Left lobe of liver (tissue), 2 donors: ENCODE results near the gene FAM81B. TPM values are rescaled to one million over a fixed set of nuclear protein-coding genes. Genes with fewer than 3 reads are reported as not detected.

Source experiments
- ATAC-seq: fragments of 200-7000 bp; cut with Tn5 transposase; one replicate; pipeline ENCODE4 v1.9.1; 2020; ENCODE audit warnings: mild to moderate bottlenecking, moderate library complexity
- DNase-seq: peaks from one replicate; pipeline ENCODE4 v3.0.0-alpha.2; 2020; ENCODE audit warnings: low spot score
- total RNA-seq: library from RNA; stranded (reverse); gene quantifications from one replicate; pipeline ENCODE4 v1.2.1, GENCODE V29; 2021
- donor health status: DM: no; HTN: no; CAD: no; lungs with moderate emphysema.
- donor health status: DM: no; HTN: yes; CAD: no.

Gene FAM81B
- total RNA-seq, 1 donor from 2014 or later: not detected

DNA sequence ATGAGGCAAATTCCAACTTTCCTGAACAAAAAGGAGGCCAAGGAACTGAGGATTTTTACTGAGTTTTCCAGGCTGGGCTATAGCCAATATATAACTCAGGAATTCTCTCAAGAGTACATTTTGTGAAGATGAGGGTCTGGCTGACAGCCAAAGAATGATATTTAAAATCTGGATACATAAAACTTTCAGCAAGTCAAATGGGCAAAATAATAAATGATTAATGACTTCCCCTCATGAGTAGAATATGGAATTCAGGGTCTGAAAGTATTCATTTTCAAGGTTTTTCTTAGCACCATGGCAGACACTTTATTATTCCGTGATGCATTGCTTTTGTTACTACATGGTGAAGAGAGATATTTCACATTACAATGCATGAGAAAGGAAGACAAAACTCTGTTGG lies 7.8 kb downstream of the FAM81B start:
- DNase-seq: no peak

GRCh38 chr5:95401626-95402025 lies 10.5 kb downstream of the FAM81B start:
- ATAC-seq: no peak
- DNase-seq: no peak

More for the DNA sequence above, 7.8 kb downstream of the FAM81B start:
- ATAC-seq: no peak

GRCh38 chr5:95403996-95404395 lies 12.8 kb downstream of the FAM81B start:
- no peak for ATAC-seq
- DNase-seq: no peak

- DNase-seq (no peak), ATAC-seq (no peak)
Measured at GRCh38 chr5:95406426-95407090, 15.4 kb downstream of the FAM81B start.

- DNase-seq: no peak
Measured at GRCh38 chr5:95410279-95410678, 19.1 kb downstream of the FAM81B start.

DNA sequence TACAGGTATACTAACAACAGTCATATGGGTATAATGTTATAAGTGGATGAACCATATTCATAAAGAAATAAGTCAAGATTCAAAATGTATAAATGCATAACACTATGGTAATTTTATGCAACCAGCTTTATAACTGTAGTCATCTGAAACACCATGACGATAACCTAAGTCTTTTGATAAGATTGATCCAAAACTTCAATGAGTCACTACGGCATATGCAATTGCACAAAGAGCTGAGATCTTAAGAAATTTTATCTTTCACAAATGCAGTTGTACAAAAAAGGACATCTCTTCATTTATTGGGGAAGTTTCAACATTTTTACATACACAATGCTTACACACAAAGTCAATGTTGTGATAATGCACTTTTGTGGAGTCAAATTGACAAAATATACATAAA lies 20.3 kb downstream of the FAM81B start:
- DNase-seq: no peak
- no peak for ATAC-seq

More at GRCh38 chr5:95410279-95410678, 19.1 kb downstream of the FAM81B start:
- ATAC-seq: peak; percentile 86

DNA sequence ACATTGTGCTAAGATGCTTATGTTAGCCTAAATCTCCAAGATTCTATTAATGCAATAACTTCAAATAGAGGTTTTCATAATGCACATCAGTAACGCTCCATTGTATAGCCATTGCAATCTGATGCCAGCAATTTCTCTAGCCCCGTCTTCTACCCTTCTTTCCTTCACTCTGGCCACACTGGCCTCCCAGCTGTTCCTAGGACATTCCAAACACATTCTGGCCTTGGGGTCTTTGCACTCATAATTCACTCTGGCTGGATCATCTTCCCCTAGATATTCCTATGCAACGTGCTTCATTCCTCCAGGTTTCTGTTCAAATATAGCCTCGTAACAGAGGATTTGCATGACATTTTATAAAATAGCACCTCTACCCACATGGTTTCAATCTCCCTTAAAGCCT lies 23.3 kb downstream of the FAM81B start:
- DNase-seq (no peak), ATAC-seq (no peak)

GRCh38 chr5:95417971-95418370 lies 26.8 kb downstream of the FAM81B start:
- no peak for DNase-seq
- ATAC-seq: no peak

- DNase-seq: no peak
- no peak for ATAC-seq
Measured at GRCh38 chr5:95422838-95423237, 31.7 kb downstream of the FAM81B start.

- no peak for DNase-seq
- no peak for ATAC-seq
Measured at GRCh38 chr5:95424016-95424415, 32.9 kb downstream of the FAM81B start.

DNA sequence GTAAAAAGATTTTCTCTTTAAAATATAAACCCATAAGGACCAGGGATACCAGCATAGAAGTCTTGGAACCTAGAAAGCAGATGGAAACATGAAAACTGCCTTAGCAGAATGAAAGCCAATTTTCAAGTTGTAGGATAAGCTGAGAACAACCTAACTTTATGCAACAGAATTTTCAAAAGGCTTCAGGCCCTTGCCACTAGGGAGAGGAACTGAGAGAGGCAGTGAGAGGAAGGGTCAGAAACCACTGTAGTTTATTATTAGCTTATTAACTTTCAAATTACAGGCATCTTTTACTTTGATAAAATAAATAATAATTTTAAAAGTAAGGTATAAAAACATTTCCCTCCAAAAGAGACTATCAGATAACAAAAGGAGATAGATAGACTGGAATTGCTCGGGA lies 33.4 kb downstream of the FAM81B start:
- no peak for DNase-seq
- no peak for ATAC-seq

GRCh38 chr5:95426227-95426626 lies 35.1 kb downstream of the FAM81B start:
- DNase-seq (no peak), ATAC-seq (no peak)

GRCh38 chr5:95432779-95433178 lies 41.6 kb downstream of the FAM81B start:
- DNase-seq (no peak), ATAC-seq (no peak)

GRCh38 chr5:95439801-95440493 lies 48.8 kb downstream of the FAM81B start:
- ATAC-seq (no peak), DNase-seq (no peak)

DNA sequence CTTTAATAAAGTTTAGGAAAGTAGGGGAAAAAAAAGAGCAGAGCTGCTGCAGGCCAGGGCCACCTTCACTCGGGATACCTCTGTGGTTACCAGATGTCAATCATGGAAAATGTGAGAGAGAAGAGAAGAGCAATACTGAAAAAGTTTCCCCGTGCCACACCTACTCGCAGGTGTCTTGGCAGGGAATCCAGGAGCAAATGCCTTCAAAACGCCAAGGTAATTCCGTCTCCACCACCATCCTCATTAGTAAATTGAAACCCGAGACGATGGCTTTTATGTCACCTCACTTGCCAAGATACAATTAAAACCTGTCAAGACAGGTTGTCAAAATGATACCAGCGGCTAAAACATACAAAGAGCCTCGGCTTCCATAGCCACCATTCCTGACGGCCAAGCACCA lies 49.7 kb downstream of the FAM81B start:
- DNase-seq: no peak
- no peak for ATAC-seq

DNA sequence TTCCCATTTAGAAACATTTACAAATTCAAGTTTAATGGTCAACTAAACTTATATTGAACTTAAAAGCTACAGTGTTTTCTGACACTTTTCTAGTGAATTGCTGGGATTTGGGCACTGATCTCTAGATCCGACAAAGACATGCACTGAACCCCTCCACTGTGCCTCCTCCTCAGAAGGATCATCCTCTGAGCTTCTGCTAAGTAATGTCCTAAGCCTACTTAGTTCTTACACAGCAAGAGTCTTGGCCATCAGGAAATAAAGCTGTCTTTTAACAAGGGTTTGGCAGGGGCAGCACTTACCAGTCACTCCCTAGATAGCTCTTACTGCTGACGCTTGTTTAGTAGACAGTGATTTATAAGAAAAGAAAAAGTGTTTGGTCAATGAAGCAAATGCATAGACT lies 50.5 kb downstream of the FAM81B start:
- ATAC-seq (no peak), DNase-seq (no peak)

DNA sequence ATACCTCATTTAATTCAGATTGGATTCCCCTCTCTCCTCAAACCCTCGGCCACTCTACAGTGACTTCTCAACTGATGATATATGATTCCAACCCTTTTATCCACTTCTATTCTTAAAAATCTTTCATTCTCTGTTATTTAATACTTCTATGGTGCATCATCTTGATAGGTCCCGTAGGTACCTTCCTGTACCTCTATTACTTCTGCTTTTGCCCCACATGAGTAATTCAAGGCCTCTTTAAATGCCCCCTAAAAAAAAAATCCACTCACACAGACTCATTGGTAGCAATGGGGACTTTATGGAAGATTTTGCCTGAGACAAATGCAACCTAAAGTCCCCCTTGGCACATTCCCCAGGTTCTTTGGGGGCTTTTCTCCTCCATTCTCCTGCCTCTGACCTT lies 54.3 kb downstream of the FAM81B start:
- DNase-seq: no peak
- ATAC-seq: no peak

DNA sequence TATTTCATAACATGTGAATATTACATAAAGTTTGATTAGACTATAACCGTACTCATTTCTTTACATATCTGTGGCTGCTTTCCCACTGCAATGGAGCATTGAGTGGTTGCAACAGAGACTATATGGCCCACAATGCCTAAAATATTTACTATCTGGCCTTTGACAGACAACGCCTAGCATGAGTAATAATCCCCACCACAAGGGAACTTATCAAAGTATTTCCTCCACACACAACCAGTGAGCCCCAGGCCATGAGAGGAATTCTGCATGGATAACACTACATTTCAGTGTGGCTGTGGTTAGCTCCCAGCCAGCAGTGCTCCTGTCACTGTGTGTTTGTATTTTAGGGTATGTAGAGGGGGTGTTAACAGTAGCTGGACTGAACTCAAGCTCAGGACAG lies 54.8 kb downstream of the FAM81B start:
- no peak for DNase-seq
- no peak for ATAC-seq

- no peak for ATAC-seq
- no peak for DNase-seq
Measured at GRCh38 chr5:95446560-95447221, 55.5 kb downstream of the FAM81B start.

GRCh38 chr5:95447961-95448360 lies 56.8 kb downstream of the FAM81B start:
- ATAC-seq (no peak), DNase-seq (no peak)

GRCh38 chr5:95448789-95449188 lies 57.6 kb downstream of the FAM81B start:
- DNase-seq: no peak
- ATAC-seq: no peak

DNA sequence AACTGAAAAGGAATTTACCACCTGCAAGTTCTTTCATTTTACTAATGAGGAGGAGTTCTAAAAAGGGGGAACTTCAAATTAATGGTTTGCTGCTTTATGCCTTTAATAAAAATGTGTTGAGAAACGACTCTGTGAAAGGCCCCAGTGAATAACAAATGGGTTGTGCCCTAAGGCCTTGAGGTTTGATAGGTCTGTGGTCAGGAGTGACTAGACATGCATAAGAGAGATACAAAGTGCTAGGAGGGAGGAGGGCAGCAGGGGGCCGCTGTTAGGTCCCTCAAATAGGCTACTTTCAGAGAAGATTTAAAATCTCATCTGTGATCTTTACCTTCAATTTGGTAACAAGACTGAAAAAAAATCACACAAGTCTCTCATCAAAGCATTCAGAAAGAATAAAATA lies 58.3 kb downstream of the FAM81B start:
- ATAC-seq (no peak), DNase-seq (no peak)
